ENCODE results near the gene ABCG1. TPM values are rescaled to one million over a fixed set of nuclear protein-coding genes. Genes with fewer than 3 reads are reported as not detected.
A peak's percentile ranks its signal among the peaks of the same experiment; 100 is the strongest.

The ABCG1 gene
- polyA plus RNA-seq, 1 donor = 10.2 TPM

DNA sequence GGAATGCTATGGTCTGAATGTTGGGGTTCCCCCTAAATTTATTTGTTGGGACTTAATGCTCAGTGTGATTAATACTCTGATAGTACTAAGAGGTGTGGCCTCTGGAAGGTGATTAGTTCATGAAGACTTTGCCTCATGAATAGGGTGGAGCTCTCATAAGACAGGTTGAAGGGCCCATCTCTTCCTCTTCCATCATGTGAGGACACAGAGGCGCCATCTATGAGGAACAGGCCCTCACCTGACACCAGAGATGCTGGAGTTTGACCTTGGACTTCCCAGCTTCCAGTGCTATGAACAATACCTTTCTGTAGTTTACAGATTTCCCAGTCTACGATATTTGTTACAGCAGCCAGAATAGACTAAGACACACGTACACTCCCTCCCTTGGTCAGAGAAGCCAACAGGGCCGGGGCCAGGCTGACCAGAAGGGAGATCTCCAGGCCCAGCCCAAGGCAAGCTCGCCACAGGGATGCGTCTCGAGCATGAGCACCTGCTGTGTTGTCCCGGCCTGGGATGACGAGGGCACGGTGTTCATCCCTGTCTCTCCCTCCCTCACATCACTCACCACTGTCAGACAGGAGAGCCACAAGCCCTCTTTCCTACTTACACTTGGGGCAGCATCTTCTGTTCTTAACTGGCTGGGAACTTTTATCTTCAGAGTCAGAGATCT, 4.7 kb upstream of the ABCG1 start:
- no peak for DNase-seq

GRCh38 chr21:42214921-42215320, 4.0 kb upstream of the ABCG1 start:
- DNase-seq = no peak

DNA sequence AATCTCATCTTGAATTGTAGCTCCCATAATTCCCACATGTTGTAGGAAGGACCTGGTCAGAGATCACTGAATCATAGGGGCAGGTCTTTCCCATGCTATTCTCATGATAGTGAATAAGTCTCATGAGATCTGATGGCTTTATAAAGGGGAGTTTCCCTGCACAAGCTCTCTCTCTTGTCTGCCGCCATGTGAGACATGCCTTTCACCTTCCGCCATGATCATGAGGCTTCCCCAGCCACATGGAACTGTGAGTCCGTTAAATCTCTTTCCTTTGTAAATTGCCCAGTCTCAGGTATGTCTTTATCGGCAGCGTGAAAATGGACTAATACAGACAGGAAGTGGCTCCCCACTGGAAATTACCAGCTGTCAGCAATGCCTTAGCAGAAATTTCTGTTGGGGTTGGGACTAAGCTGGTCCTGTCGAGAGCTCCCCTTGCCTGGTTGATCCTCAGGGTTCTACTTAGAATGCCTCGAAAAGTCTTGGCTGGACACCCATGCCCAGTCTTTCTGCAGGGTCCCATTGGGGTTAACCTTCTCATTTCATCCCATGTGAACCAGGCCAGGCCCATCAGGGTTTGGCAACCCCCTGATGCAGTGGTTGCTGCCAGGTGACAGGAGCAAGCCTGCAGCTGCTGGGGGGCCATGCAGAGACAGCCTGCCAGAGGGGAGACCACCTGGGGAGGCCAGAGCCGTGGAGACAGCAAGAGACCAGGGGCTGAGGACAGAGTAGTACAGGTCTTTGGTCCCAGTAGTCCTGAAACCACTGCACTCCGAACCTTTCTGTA, 2.8 kb upstream of the ABCG1 start:
- no peak for DNase-seq

GRCh38 chr21:42216726-42217572, 2.0 kb upstream of the ABCG1 start:
- DNase-seq = no peak

DNA sequence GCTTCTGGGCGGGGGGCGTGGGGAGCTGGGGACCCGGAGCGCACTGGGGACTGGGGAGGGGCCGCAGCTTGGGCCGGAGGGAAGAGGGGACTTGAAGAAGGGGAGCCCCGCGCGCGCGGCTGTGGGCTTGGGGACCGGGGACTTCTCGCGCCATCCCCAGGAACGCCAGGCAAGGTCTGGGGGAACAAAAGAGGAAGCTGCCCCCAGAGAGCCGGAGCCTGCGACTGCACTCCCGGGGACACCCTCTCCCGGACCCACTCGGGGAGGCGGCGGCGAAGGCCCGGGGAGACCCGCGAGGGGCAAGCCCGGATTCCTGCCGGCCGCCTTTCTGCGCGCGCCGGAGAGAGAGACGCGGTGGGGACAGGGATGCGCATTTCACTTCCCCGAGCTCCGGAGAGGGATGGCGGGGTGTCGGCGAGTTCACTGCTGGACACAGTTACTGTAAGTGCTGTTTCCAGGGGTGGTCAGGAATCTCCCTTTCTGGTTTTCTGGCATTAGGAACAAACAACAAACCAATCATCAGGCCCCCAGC, 732 bp downstream of the ABCG1 start:
- DNase-seq = no peak

DNA sequence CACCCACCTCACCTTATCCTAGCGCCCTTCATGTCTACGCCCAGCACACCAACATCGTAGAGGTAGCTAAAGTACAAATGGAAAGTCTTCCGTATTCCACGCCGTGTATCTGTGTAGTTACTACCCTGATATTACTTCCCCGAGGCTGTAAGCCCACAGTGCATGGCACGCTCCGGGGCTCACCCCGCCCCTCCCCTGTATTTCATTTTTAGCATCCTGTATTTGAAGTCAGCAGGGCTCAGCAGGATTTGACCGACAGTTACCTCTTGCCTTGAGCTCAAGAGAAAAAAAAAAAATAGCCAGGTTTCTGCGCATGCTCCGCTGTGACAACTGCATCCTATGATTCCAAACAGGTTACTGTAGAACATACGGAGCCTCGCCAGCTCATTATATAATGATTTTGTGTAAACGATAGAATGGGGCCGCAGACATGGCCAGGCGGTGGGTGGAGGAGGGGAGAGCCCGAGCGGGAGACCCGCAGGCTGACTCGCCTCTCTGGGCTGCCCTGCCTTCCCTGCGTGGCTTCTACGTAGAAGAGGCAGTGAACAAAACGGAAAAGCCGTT, 1.3 kb downstream of the ABCG1 start:
- DNase-seq = peak; percentile 88

DNA sequence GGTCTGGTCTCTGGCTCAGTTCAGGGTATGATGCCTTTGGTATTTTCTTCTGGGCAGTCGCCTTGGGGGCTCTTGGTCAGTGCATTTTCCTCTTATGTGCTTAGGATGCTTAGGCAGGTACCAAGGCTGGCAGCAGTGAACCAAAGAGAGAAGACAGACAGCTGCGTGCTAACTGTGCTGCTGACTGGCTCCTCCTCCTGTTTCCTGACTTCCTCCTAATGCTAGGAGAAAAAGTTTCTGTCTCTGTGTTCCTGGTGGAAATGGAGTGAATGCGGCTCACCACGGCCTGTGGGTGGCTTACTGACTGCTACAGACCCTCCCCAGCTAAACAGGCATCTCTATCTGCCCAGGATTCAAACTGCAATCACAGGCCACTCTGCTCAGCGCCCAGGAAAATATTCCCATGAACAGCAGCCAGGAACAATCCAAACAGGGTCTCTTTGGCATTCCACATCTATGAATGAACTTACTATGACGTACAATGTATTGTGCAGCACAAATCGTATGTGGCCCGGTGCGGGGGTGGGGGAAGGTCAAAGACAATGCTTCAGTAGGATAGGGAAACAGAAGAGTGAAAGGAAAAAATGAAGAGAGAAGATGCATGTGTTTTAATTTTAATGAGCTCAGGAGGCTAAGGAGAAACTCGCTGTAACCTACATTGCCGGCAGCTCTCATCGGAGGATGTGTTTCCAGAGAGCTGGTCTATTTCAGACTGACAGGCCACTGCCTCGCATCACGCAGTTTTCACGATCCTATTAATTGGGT, 2.8 kb downstream of the ABCG1 start:
- DNase-seq = no peak

DNA sequence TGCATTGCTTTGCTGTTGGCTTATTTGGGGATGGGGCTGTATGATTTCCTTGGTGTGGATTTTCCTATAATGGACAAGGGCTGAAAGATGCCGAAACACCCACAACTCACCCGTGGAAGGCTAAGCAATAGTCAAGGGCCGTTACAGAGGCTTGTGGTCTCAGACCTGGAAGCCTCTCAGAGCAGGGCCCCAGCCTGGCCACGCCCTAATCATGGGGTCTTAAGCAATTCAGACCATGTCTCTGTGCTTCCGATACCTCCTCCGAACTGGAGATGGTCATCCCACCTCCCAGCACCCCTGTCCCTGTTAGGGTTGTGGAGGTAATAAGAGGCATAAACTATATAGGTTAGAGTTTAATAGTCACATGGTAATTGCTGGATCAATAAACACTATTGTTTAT, 3.4 kb downstream of the ABCG1 start:
- no peak for DNase-seq

DNA sequence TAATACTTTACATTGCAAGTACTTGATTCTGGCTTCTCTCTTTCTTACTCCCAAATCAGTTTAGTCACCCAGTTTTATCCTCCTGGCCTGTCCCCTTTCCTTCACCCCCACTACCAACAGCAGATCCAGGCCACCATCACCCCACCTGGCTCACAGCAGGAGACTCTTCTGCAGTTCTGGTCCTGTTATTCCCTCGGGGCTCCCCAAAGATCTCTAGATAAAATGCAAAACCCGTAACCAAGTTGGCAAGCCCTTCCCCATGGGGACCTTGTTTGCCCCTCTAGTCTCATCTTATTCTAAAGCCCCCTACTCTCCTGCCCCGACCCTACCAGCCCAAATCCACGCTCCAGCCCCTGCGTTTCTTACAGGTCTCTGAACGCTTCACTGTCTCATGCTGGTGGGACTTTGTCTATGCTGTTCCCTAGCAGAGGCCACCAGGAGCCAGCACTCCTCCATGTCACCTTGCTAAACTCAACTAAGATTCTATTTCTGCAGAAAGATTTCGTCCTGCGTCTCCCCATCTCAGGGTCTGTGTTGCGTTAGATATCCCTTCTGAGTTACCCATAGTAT, 4.0 kb downstream of the ABCG1 start:
- DNase-seq = no peak

DNA sequence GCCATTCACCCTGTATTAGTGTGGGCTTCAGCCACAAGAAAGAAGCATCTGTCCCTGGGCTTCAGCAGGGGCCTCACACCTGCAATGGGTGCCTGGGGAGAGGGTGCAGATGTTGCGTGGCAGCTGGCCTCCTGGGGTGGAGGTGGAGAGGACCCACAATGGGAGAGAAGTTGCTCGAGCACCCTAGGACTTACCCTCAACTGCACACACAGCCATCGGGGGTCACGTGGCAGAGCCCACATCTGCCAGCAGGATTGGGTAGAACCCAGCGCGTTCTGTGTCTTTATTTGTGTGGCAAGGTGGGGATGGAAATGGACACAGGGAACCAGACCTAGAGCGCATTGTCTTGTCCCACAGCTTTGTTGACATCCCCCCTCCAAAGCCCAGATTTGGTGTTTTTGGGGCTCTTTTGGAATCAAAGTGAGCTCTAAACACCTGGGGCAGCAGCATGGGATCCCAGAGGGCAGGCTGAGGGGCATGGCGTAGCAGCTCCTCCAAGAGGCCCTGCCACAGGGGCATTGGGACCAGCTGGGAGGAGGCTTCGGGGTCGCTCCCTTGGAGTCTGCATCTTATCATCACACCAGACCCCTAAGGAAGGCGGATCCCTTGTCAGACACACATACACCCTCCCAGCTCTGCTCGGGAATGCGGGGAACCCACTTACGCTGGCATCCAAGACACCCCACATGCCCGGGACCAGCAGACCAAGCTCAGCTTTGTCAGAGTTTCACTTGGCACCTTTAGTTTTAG, 5.1 kb downstream of the ABCG1 start:
- no peak for DNase-seq

DNA sequence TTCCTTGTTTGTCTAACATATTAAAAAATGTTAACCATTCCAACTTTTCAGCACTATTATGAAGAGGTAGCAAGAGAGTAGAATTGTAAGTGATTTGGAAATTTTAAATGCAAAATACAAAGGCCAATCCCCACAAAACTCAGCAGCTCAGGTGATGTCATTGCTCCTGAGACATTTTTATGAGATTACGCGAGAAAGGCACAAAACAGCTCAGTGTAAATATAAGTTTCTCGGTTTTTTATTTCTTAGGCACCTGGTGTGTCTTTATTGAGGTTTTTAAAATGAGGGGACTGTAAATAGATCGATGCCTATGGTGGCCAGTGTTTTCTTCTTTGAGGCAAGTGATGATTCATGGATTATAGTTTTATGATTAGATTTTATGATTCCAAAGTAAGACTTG, 6.1 kb downstream of the ABCG1 start:
- DNase-seq = no peak

DNA sequence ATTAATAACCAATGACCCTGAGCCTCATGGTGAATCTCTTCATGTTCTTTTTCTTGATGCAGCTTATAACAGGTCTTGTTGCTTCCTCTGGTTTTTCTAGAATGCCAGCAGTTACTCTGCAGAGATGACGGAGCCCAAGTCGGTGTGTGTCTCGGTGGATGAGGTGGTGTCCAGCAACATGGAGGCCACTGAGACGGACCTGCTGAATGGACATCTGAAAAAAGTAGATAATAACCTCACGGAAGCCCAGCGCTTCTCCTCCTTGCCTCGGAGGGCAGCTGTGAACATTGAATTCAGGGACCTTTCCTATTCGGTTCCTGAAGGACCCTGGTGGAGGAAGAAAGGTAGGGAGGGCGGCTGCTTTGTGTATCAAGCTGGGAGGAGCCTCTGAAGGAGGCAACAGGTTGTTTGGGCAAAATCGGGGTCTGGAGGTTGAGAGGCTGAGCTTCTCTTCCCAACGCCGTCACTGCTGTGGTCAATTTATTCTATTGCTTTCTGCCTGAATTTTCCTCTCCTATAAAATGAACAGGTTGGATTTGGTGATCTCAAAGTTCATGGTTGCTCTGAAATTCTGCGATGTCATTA, 6.7 kb downstream of the ABCG1 start:
- DNase-seq = no peak

- DNase-seq = no peak
These were observed 7.7 kb downstream of the ABCG1 start for GRCh38 chr21:42226626-42227025.

GRCh38 chr21:42227909-42228708, 9.2 kb downstream of the ABCG1 start:
- no peak for DNase-seq

DNA sequence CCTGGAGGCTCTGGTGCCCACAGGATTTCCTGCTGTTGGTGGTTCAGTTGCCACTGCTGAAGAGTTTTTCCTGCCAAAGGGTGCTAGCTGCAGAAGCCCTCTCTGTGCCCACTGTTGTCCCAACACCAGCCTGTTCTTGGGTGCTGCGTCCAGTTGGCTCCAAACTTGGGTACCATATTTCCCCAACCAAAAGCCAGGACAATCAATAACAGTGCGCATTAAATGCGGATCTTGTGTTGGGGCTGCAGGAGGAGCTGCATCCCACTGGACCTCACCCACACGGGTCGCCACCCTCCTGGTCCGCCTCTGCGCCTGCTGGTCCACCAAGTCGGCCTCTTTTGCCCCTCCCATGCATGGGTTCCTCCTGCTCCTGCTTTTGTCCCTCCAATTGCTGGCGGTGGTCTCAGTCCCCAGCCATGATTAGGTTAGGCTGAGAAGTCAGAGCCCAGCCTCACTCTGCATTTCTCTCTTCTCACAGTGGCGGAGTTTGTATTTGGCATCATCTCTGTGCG, 9.8 kb downstream of the ABCG1 start:
- no peak for DNase-seq

DNA sequence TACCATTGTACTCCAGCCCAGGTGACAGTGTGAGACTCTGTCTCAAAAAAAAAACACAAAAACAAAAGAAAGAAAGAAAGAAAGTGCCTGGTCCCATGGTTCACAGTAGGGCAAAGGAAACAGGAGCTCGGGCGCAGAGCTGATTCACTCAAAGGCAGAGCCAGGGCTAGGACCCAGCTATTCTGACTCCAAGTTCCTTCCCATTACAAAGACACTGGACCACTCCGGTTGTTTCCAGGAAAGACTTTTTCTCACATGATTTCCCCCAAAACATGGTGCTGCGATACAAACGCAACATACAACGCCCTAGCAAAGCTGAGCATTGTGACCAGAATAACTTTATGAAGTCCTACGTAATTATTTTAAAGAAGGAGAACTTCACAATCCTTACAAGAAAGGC, 10.7 kb downstream of the ABCG1 start:
- DNase-seq = no peak

- no peak for DNase-seq
These were observed 11.2 kb downstream of the ABCG1 start for GRCh38 chr21:42230178-42230577.

DNA sequence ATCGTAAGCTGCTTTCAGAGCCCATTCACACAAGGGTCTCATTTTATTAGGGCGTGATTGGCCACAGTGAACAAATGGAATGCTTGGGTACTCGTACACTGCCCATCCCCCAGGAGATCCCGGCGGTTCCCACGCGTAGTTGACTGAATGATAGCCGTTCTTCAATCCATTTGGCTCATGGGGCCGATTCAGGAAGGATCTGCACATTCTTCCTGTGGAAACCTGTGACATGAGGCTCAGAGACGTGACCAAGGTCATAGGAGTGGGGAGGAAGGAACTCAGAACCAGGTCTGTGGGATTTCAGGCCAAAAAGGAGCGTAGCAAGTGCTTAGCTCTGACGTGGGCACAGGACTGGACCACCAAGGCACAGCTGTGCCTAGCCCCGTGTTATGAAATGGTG, 11.7 kb downstream of the ABCG1 start:
- no peak for DNase-seq

GRCh38 chr21:42231756-42232155, 12.8 kb downstream of the ABCG1 start:
- DNase-seq = no peak
